T-helper 17 cell (primary cell): ENCODE results near the gene PCGF1. TPM values are rescaled to one million over a fixed set of nuclear protein-coding genes. Genes with fewer than 3 reads are reported as not detected.

Experiments
- ATAC-seq: fragments of 150-1000 bp; cut with Tn5 transposase; 2 replicates; pipeline ENCODE4 v1.10.0; 2021; ENCODE audit warnings: mild to moderate bottlenecking, moderate library complexity
- DNase-seq, 3 donors: peaks; one replicate each; pipeline versions ENCODE4 v3.0.0 to v3.0.0-alpha.2; 2020 to 2021
- H3K9me3 ChIP-seq: one replicate; pipeline ENCODE4 v1.7.0; 2013; ENCODE audit warnings: low read length, mild to moderate bottlenecking; ENCODE audit not compliant: control insufficient read depth, poor library complexity, severe bottlenecking
- H3K27ac Mint-ChIP-seq: one replicate; pipeline ENCODE4 v1.8.0; 2022; ENCODE audit warnings: mild to moderate bottlenecking, moderate library complexity, mixed read lengths
- H3K27me3 Mint-ChIP-seq: one replicate; pipeline ENCODE4 v1.8.0; 2022; ENCODE audit warnings: mixed read lengths
- H3K36me3 Mint-ChIP-seq: one replicate; pipeline ENCODE4 v1.8.0; 2022; ENCODE audit warnings: low read depth, mixed read lengths
- H3K4me1 Mint-ChIP-seq: one replicate; pipeline ENCODE4 v1.8.0; 2022; ENCODE audit warnings: mild to moderate bottlenecking, mixed read lengths
- H3K4me3 Mint-ChIP-seq: one replicate; pipeline ENCODE4 v1.8.0; 2022; ENCODE audit warnings: mild to moderate bottlenecking, moderate library complexity, mixed read lengths
- total RNA-seq, 4 donors: library from RNA in 2 of 4; stranded (reverse) in 2 of 4; gene quantifications; one replicate each; pipeline ENCODE4 v1.2.3 and lab custom pipeline; 2022 to 2026

The PCGF1 gene
- total RNA-seq, 2 donors from 2014 or later = 28.2 to 31.5 TPM

DNA sequence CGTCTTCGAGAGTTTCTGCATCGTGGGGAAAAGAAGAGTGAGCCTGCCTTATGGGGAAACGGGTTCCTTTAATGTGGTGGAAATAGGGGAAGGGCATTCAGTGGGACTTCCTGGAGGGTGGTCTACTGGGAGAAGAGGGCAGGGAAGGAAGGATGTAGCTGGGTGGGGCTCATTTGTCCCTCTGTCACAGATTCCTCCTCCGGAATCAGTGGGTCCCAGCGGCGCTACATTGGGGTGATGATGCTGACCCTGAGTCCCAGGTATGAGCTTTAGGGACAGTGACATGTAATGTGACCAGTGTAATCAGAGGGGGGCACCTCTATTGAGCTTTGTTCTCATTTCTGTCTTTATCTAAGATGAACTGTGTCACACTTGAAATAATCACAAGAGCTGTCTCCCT lies 24.2 kb upstream of the PCGF1 start:
- Mint-ChIP-seq H3K27me3 (no peaks in the 10 kb centered on the region), H3K4me1 (peaks cover 28% of the 10 kb centered on the region), H3K4me3 (peak overlapping the region; percentile 28), H3K27ac (peak overlapping the region; percentile 93), H3K36me3 (peaks cover 8% of the 10 kb centered on the region)
- no peak for DNase-seq
- ATAC-seq = no peak
- H3K9me3 ChIP-seq = no peaks in the 10 kb centered on the region

DNA sequence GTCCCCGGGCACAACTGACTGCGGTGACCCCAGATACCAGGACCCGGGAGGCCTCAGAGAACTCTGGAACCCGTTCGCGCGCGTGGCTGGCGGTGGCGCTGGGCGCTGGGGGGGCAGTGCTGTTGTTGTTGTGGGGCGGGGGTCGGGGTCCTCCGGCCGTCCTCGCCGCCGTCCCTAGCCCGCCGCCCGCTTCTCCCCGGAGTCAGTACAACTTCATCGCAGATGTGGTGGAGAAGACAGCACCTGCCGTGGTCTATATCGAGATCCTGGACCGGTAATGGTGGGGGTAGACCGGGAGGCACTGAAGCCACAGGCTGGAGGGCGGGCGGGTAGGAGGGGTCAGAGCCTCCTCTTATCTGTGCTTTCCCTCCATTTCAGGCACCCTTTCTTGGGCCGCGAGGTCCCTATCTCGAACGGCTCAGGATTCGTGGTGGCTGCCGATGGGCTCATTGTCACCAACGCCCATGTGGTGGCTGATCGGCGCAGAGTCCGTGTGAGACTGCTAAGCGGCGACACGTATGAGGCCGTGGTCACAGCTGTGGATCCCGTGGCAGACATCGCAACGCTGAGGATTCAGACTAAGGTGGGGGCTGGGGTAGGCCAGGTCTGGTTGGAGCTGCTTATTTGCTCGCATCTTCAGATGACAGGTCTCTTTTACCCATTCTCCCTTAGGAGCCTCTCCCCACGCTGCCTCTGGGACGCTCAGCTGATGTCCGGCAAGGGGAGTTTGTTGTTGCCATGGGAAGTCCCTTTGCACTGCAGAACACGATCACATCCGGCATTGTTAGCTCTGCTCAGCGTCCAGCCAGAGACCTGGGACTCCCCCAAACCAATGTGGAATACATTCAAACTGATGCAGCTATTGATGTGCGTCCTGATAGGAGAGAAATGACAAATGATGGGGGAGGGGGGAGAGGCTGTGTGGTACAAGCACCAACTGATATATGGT lies 23.0 kb upstream of the PCGF1 start:
- ATAC-seq (peak; percentile 32), DNase-seq (peak in 2 of 3 donors; percentile 26 to 32)
- H3K9me3 ChIP-seq = no peaks in the 10 kb centered on the region
- Mint-ChIP-seq H3K4me3 (peak overlapping the region; percentile 94), H3K4me1 (peaks cover 33% of the 10 kb centered on the region), H3K27me3 (no peaks in the 10 kb centered on the region), H3K27ac (peak overlapping the region; percentile 93), H3K36me3 (peaks cover 13% of the 10 kb centered on the region)

DNA sequence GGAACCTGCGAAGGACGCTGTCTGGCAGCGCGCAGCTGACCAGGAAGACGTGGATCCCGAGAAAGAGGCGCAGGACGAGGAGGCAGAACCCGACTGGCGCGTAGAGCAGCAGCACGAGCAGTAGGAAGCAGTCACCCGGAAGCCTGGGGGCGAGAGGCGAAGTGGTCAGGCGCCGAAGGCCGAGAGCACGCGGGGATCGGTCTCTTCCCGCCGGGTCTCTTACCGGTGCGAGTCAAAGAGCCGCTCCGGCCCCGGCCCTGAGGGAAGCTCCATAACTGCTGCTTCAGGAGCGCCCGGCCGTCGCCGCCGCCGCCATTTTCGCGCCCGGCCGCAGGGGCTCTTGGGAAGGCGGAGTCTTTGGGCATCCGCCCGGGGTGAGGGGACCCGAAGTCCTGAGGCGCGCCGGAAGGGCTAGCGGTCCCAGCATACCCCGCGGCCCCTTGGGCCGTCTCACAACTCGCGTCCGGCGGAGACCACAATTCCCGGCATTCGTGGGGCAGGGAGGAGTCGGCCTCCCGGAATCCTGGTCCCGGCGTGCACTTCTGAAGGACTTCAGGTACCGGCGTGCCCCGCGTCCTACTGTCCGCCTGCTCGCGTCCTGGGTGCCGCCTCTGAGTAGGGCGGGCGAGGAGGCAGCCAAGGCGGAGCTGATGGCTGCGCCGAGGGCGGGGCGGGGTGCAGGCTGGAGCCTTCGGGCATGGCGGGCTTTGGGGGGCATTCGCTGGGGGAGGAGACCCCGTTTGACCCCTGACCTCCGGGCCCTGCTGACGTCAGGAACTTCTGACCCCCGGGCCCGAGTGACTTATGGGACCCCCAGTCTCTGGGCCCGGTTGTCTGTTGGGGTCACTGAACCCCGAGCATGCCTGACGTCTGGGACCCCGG lies 22.1 kb upstream of the PCGF1 start, which contains the start of the genes AUP1 and HTRA2:
AUP1 (minus strand) TSS at position 350 of the 882 bp plus-strand sequence; CDS start at position 273, 77 bp downstream.
HTRA2 (plus strand) TSS at position 577 of the 882 bp plus-strand sequence; CDS start at position 651, 74 bp downstream.
- Mint-ChIP-seq H3K36me3 (peaks cover 13% of the 10 kb centered on the region), H3K4me3 (peak within 1 kb of the TSS; percentile 94), H3K27ac (peak within 1 kb of the TSS; percentile 93), H3K4me1 (peaks cover 33% of the 10 kb centered on the region), H3K27me3 (no peaks in the 10 kb centered on the region)
- peak; percentile 91 for ATAC-seq
- DNase-seq = peak; percentile 73 to 80 (median 78)
- H3K9me3 ChIP-seq = no peaks in the 10 kb centered on the region

DNA sequence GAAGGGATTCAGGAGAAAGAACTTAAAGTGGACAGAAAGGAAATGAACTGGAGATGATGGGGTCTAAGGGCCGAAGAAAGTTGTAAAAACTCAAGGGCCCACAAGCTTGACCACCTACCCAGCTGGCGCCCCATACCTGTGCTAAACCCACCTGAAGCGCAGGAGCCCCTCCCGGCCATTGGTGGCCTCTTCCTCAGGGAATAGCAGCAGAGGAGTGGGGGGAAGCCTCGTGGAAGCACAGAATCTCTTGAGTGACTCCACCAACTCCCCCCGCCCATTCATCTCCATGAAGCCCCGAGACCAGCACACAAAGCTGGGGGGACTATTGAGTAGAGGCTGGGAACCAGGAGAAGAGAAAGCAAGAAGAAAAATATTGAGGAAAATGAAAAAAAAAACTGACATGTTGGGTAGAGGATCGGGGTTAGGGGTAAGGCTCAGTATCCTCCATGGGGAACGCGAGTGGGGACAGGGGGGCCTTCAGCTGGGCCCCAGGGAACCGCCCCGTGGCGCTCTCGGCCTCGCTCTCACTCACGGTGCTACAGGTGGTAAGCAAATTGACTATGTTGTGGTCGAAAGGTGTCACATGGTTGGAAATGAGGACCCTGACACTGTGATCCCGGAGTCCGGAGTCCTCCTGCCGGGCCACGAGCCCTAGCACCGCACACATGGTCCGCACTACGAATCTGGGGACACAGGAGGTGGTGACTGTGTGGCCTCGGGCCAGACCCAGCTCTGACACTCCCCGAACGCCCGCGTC lies 21.3 kb upstream of the PCGF1 start:
- no peak for DNase-seq
- no peaks in the 10 kb centered on the region for H3K27me3 Mint-ChIP-seq
- H3K4me1 Mint-ChIP-seq = peaks cover 33% of the 10 kb centered on the region
- H3K9me3 ChIP-seq = no peaks in the 10 kb centered on the region
- peaks cover 13% of the 10 kb centered on the region for H3K36me3 Mint-ChIP-seq
- H3K27ac Mint-ChIP-seq = peak overlapping the region; percentile 93
- ATAC-seq = peak; percentile 1
- H3K4me3 Mint-ChIP-seq = peak overlapping the region; percentile 94

DNA sequence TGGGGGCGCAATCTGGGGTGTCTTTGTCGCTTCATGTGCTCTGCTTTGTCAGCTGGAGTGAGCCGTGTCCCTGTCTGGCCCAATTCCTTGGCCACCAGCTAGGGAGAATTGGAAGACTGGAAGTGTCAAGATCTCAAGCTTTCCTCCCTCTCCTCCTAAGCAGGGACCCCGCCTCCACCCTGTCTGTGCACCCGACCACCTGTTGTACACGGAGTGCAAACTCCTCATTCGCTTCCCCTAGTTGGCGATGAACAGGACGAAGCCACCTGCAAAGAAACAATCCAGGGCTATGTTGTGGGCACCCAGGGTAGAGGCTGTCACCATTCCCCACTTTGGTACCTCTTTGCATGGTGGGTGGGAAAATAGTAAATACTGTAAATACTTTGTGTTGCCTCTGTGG lies 20.2 kb upstream of the PCGF1 start:
- DNase-seq (no peak), ATAC-seq (no peak)
- Mint-ChIP-seq H3K4me3 (peak overlapping the region; percentile 94), H3K27me3 (no peaks in the 10 kb centered on the region), H3K4me1 (peaks cover 33% of the 10 kb centered on the region), H3K27ac (peak overlapping the region; percentile 93), H3K36me3 (peaks cover 13% of the 10 kb centered on the region)
- no peaks in the 10 kb centered on the region for H3K9me3 ChIP-seq

DNA sequence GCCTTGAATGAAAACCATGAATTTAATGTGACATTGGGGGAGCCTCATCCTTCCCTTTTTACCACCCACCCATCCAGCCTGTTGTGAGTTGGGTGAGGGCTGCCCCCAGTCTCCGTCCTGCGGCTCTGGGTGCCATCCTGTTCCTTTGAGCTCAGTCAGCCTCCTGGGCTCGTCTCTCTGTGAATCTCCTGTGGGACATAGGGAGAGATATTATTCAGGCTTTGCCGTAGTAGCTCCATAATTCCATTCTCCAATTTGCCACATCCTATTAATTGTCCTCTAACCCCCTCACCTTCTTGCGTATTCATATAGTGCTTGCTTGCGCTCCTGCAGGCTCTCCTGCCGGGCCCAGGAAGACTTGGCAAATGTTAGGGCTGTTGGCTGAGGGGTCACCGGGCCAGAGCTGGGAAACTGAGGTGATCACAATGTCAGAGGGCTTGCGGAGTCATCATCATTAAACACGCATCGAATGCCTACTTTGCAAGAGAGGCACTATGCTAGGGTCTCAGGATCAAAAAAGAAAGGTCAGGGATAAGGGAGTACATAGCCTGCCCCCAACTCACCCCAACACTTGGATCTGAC lies 19.2 kb upstream of the PCGF1 start:
- H3K27ac Mint-ChIP-seq = peak overlapping the region; percentile 41
- H3K4me1 Mint-ChIP-seq = peaks cover 29% of the 10 kb centered on the region
- DNase-seq (no peak), ATAC-seq (no peak)
- H3K4me3 Mint-ChIP-seq = no peak overlapping the region
- peaks cover 11% of the 10 kb centered on the region for H3K36me3 Mint-ChIP-seq
- H3K9me3 ChIP-seq = no peaks in the 10 kb centered on the region
- H3K27me3 Mint-ChIP-seq = no peaks in the 10 kb centered on the region

DNA sequence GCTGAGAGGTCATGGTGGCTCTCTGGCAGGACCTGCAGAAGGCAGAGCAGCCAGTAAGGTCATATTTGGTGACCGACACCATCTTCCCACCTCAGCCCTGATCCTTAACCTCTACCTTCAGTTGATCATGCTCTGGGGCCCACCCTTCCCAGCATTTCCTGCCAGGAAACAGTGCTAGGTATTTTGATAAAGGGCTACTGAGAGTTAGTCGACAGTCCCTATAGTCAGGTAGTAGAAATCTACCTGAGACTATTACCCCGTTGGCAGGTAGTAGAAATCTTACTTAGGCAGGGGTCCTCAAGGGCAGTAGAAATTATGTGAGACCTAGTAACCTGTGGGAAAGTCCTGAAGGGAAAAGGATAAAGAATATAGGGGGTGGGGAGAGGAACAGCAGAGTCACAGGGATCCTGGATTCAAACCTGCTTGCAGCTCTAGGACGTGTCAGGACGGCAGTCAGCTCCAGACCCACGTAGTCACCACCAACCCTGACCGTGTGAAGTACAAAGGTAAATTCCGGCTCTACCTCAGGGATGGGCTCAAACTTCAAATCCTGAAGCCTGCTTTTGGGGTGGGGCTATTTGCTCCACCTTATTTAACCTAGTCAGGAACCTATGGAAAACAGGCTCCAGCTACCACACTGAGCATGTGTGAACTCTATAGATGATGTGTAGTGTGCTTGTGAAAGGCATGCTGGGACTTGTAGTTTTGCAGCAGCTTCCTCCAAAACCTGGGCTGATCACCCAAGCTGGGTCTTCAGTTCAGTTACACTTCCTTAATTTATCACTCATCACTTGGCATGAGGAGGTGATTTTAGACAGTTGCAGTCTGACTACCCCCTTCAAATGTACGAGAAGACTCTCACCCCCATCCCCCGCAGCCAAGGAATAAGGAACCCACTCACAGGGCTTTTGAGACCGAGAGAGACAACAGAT lies 18.5 kb upstream of the PCGF1 start, which contains the start of gene DQX1:
DQX1 (minus strand) TSS at position 515 of the 932 bp plus-strand sequence; CDS start at position 13, 502 bp downstream.
- Mint-ChIP-seq H3K36me3 (peaks cover 11% of the 10 kb centered on the region), H3K27me3 (no peaks in the 10 kb centered on the region), H3K4me3 (no peak within 1 kb of the TSS), H3K4me1 (peaks cover 24% of the 10 kb centered on the region), H3K27ac (peak within 1 kb of the TSS; percentile 41)
- H3K9me3 ChIP-seq = no peaks in the 10 kb centered on the region
- ATAC-seq = no peak
- DNase-seq = no peak

DNA sequence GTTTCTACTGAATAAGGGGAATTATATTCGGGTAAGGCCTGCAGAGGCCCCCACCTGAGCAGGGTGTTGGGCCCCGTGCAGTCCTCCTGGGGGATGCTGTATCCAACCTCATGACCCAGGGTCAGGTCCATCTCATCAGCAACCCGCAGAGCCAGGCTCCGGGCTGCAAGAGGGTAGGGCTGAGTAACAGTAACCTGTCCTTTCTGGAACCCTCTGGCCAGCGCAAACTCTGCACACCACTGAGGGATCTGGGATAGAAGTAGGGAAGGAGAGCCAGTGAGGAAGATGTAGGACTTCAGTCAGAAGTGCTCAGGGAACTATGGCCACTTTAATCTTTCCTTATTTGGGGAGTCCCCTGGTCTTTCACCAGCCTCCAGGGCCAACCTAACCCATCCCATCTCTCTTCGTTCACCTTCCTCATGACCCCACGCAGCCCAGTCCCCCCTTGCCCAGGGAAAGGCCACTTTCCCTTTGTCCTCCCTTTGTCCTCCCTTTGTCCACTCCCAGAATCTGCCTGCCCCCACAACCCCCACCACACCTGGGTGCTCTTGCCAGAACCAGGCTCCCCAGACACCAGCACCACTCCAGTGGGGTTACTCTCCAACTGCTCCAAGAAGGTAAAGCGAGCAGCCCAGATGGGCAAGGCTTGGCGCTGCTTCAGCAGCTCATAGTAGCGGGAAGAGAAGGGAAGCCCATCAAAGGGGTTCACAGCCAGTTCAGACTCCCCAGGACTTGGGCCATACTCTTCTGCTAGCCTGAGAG lies 17.6 kb upstream of the PCGF1 start:
- Mint-ChIP-seq H3K27me3 (peaks cover 7% of the 10 kb centered on the region), H3K36me3 (peaks cover 14% of the 10 kb centered on the region), H3K27ac (no peak overlapping the region), H3K4me1 (peaks cover 21% of the 10 kb centered on the region), H3K4me3 (no peak overlapping the region)
- no peaks in the 10 kb centered on the region for H3K9me3 ChIP-seq
- DNase-seq (no peak), ATAC-seq (no peak)

DNA sequence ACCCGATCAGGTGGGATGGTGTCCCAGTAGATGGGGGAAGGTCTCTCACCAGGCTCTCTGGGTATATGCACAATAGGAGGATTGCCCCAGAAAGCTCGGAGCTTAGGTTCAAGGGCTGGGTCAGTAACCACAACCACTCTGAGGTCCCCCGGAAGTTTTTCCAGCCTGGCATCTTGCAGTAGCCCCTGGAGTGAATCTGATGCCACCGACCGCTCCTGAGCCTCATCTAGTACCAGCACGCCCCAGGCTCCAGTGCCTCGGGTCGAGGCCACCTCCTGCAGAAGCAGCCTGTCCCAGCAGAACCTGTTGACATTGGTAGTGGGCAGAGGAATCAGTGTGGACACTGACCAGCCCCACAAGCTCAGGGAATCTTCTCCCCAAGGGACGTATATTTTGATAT lies 16.5 kb upstream of the PCGF1 start:
- DNase-seq (no peak), ATAC-seq (no peak)
- H3K27me3 Mint-ChIP-seq = peaks cover 18% of the 10 kb centered on the region
- H3K4me3 Mint-ChIP-seq = no peak overlapping the region
- H3K27ac Mint-ChIP-seq = no peak overlapping the region
- no peaks in the 10 kb centered on the region for H3K9me3 ChIP-seq
- peaks cover 16% of the 10 kb centered on the region for H3K36me3 Mint-ChIP-seq
- H3K4me1 Mint-ChIP-seq = peaks cover 21% of the 10 kb centered on the region

DNA sequence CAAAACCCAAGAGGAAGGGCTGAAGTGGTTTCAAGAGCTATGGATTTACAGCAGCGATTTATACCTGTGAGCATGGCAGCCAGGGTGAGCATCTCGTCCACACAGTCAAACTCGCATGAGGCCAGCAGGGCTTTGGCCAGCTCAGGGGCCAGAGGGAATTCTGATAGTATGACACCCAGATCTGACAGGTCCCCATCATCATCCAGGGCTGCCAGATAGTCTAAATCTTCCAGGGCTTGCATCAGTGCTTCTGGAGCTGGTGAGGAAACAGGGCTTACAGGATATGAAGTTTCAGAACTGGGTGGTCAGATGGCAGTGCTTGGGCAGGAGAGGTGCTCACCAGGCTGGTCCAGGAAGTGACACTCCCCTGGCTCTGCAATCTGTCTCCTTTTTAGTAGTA lies 15.0 kb upstream of the PCGF1 start:
- ATAC-seq (no peak), DNase-seq (no peak)
- peaks cover 33% of the 10 kb centered on the region for H3K27me3 Mint-ChIP-seq
- no peak overlapping the region for H3K27ac Mint-ChIP-seq
- H3K36me3 Mint-ChIP-seq = peaks cover 11% of the 10 kb centered on the region
- no peaks in the 10 kb centered on the region for H3K9me3 ChIP-seq
- no peak overlapping the region for H3K4me3 Mint-ChIP-seq
- peaks cover 13% of the 10 kb centered on the region for H3K4me1 Mint-ChIP-seq

DNA sequence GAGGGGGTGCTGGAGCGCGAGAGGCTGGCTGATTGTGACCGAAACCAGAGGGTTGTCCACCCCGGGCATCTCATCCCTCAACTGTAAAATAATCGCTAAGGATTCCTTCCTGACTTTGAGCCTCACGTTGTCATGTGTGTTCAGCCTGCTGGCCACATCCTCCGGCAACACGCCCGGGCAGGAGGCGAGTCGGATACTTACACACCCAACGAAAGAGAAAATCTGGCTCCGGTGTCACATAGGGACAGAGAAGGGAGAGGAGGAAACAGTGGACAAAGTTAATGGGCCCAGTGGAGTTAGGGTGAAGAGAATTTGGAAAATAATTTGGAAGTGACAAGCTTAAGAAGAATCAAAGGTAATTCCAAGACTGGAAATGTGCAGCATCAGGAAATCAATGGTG lies 9.2 kb upstream of the PCGF1 start:
- ATAC-seq = no peak
- Mint-ChIP-seq H3K4me3 (peak overlapping the region; percentile 77), H3K4me1 (peaks cover 21% of the 10 kb centered on the region), H3K27me3 (peaks cover 61% of the 10 kb centered on the region), H3K27ac (peak overlapping the region; percentile 61), H3K36me3 (peaks cover 7% of the 10 kb centered on the region)
- no peaks in the 10 kb centered on the region for H3K9me3 ChIP-seq
- DNase-seq = no peak
